ENCODE measurements around the gene MAST3. TPM values are rescaled to one million over a fixed set of nuclear protein-coding genes. Genes with fewer than 3 reads are reported as not detected.

Gene MAST3
- total RNA-seq, 1 donor from 2014 or later: 18.4 TPM

Other genes starting within 250 kb of the MAST3 start
- 1.2 TPM for gene JAK3, start 249.8 kb upstream of the MAST3 start, total RNA-seq
- gene RPL18A, start 237.9 kb upstream of the MAST3 start, total RNA-seq: 493 TPM
- gene SLC5A5, start 225.8 kb upstream of the MAST3 start, total RNA-seq: not detected
- 31.6 TPM for gene CCDC124, start 164.8 kb upstream of the MAST3 start, total RNA-seq
- not detected for gene KCNN1, start 130.7 kb upstream of the MAST3 start, total RNA-seq
- gene ARRDC2, start 89.6 kb upstream of the MAST3 start, total RNA-seq: 6.3 TPM
- 0.25 TPM for gene IL12RB1, start 10.8 kb upstream of the MAST3 start, total RNA-seq
- 14.8 TPM for gene PIK3R2, start 55.4 kb downstream of the MAST3 start, total RNA-seq
- gene IFI30, start 76.0 kb downstream of the MAST3 start, total RNA-seq: 57.6 TPM
- gene MPV17L2, start 95.4 kb downstream of the MAST3 start, total RNA-seq: 8.6 TPM
- gene RAB3A, start 106.3 kb downstream of the MAST3 start, total RNA-seq: 2.1 TPM
- gene PDE4C, start 128.7 kb downstream of the MAST3 start, total RNA-seq: 0.60 TPM
- 2.8 TPM for gene IQCN, start 176.7 kb downstream of the MAST3 start, total RNA-seq
- gene JUND, start 183.8 kb downstream of the MAST3 start, total RNA-seq: 47.4 TPM
- 53.3 TPM for gene LSM4, start 225.3 kb downstream of the MAST3 start, total RNA-seq
- gene PGPEP1, start 242.8 kb downstream of the MAST3 start, total RNA-seq: 62.4 TPM